Measurements from ENCODE around the gene FITM1. TPM values are rescaled to one million over a fixed set of nuclear protein-coding genes. Genes with fewer than 3 reads are reported as not detected.

Gene FITM1
- polyA plus RNA-seq, 1 donor from 2014 or later: 0.88 TPM

DNA sequence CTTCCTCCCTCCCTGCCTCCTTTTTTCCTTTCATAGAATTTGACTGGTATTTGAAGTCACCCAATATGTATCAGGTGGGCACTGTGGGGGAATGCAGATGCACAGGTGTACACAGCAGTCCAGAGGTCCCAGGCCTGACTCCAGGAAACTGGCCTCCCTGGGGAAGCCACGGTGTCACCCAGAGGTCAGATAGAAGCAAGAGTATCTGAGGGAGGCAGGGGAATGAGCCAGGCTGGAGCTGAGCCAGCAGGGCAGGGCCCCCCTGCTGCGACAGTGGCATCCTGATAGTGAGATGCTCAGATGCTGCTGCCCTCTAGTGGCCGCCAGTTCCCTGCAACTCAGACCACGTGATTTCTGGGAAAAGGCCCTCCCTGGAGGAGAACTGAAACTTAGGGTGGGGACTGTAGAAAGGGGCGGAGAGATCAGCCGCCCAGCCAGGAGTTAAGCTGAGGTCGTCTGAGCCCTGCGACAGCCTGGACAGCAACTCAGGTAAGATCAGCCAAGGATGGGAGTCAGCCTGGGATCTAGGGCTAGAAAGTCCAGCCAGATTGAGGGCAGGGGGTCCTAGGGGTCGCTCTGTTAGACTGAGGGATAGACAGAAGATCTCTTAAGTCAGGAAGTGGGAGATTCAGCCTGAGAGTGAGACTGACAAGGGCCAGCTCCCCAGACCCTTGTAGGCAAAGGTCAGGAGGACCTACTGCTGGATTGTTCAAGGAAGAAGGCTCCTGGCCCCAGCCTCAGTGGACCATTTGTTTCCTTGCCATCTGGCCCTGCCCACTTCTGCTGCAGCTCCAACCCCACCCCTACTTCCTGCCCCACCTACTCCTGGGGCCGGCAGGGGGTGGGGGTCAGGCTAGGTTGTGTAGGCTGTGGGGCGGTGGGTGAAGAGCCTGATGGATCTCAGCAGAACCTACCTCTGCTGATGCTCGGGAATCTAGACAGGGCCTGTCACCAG is 30.7 kb downstream of the FITM1 start, which contains the start of gene IRF9:
Gene IRF9, plus strand, starts transcription at position 416 of the 955 bp plus-strand sequence. CDS start 880 bp downstream, outside the sequence.
- H2AFZ ChIP-seq (ENCODE audit: low read depth, low read length): no peak within 1 kb of the TSS

DNA sequence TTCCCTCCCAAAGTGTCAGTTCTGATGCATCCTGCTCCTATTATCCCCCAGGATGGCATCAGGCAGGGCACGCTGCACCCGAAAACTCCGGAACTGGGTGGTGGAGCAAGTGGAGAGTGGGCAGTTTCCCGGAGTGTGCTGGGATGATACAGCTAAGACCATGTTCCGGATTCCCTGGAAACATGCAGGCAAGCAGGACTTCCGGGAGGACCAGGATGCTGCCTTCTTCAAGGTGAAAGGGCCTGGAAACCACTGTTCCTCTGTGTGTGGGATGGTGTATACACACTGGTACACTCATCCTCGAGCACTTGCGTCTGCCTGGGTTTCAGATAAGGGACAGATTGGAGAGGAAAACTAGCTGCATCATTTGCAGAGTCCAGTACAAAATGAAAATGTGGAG is 31.6 kb downstream of the FITM1 start:
- Histone ChIP-seq H4K20me1 (ENCODE audit: insufficient read depth) (no peaks in the 10 kb centered on the region), H3K4me2 (ENCODE audit: low read length) (no peak overlapping the region), H3K9me3 (ENCODE audit: low read length) (no peaks in the 10 kb centered on the region), H3K4me3 (ENCODE audit: low read length) (no peak overlapping the region), H3F3A (ENCODE audit: insufficient read depth, low read length, poor library complexity, severe bottlenecking) (no peaks in the 10 kb centered on the region), H3K9ac (ENCODE audit: low read length) (no peak overlapping the region), H2AFZ (ENCODE audit: low read depth, low read length) (no peak overlapping the region), H3K36me3 (ENCODE audit: insufficient read depth, low read length) (no peaks in the 10 kb centered on the region), H3K79me2 (replicated peaks; ENCODE audit: insufficient read depth, low read length) (no peaks in the 10 kb centered on the region), H3K27me3 (ENCODE audit: insufficient read depth, low read depth, low read length) (no peaks in the 10 kb centered on the region), H3K27ac (ENCODE audit: low read length) (no peak overlapping the region), H3K9me2 (ENCODE audit: insufficient read depth, low read length) (no peaks in the 10 kb centered on the region)
- TF ChIP-seq, protein P1, sequence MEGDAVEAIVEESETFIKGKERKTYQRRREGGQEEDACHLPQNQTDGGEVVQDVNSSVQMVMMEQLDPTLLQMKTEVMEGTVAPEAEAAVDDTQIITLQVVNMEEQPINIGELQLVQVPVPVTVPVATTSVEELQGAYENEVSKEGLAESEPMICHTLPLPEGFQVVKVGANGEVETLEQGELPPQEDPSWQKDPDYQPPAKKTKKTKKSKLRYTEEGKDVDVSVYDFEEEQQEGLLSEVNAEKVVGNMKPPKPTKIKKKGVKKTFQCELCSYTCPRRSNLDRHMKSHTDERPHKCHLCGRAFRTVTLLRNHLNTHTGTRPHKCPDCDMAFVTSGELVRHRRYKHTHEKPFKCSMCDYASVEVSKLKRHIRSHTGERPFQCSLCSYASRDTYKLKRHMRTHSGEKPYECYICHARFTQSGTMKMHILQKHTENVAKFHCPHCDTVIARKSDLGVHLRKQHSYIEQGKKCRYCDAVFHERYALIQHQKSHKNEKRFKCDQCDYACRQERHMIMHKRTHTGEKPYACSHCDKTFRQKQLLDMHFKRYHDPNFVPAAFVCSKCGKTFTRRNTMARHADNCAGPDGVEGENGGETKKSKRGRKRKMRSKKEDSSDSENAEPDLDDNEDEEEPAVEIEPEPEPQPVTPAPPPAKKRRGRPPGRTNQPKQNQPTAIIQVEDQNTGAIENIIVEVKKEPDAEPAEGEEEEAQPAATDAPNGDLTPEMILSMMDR (IDR thresholded peaks at IDR 0.05; ENCODE audit: poor library complexity, severe bottlenecking): no peak
- TF ChIP-seq EP300 (conservative IDR thresholded peaks at IDR 0.05; ENCODE audit: poor library complexity, severe bottlenecking) (no peak), EZH2 (IDR thresholded peaks at IDR 0.05; ENCODE audit: borderline replicate concordance, insufficient read depth, low read length, poor library complexity, severe bottlenecking) (no peak), MXI1 (conservative IDR thresholded peaks at IDR 0.05; ENCODE audit: poor library complexity, severe bottlenecking) (no peak), RAD21 (conservative IDR thresholded peaks at IDR 0.05) (no peak), SMC3 (conservative IDR thresholded peaks at IDR 0.05; ENCODE audit: poor library complexity) (no peak), POLR2AphosphoS5 (IDR thresholded peaks at IDR 0.05) (no peak)
- TF ChIP-seq, protein P2, sequence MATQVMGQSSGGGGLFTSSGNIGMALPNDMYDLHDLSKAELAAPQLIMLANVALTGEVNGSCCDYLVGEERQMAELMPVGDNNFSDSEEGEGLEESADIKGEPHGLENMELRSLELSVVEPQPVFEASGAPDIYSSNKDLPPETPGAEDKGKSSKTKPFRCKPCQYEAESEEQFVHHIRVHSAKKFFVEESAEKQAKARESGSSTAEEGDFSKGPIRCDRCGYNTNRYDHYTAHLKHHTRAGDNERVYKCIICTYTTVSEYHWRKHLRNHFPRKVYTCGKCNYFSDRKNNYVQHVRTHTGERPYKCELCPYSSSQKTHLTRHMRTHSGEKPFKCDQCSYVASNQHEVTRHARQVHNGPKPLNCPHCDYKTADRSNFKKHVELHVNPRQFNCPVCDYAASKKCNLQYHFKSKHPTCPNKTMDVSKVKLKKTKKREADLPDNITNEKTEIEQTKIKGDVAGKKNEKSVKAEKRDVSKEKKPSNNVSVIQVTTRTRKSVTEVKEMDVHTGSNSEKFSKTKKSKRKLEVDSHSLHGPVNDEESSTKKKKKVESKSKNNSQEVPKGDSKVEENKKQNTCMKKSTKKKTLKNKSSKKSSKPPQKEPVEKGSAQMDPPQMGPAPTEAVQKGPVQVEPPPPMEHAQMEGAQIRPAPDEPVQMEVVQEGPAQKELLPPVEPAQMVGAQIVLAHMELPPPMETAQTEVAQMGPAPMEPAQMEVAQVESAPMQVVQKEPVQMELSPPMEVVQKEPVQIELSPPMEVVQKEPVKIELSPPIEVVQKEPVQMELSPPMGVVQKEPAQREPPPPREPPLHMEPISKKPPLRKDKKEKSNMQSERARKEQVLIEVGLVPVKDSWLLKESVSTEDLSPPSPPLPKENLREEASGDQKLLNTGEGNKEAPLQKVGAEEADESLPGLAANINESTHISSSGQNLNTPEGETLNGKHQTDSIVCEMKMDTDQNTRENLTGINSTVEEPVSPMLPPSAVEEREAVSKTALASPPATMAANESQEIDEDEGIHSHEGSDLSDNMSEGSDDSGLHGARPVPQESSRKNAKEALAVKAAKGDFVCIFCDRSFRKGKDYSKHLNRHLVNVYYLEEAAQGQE (IDR thresholded peaks at IDR 0.05; ENCODE audit: borderline replicate concordance): no peak

More for the DNA sequence above, 30.7 kb downstream of the FITM1 start, which contains the start of gene IRF9:
- Histone ChIP-seq H3K36me3 (ENCODE audit: insufficient read depth, low read length) (no peaks in the 10 kb centered on the region), H3K27me3 (ENCODE audit: insufficient read depth, low read depth, low read length) (no peaks in the 10 kb centered on the region), H3K9me3 (ENCODE audit: low read length) (no peaks in the 10 kb centered on the region), H3K27ac (ENCODE audit: low read length) (no peak within 1 kb of the TSS), H3K9ac (ENCODE audit: low read length) (peak within 1 kb of the TSS; percentile 34), H4K20me1 (ENCODE audit: insufficient read depth) (no peaks in the 10 kb centered on the region), H3K79me2 (replicated peaks; ENCODE audit: insufficient read depth, low read length) (no peaks in the 10 kb centered on the region), H3K9me2 (ENCODE audit: insufficient read depth, low read length) (no peaks in the 10 kb centered on the region), H3K4me3 (ENCODE audit: low read length) (no peak within 1 kb of the TSS), H3F3A (ENCODE audit: insufficient read depth, low read length, poor library complexity, severe bottlenecking) (no peaks in the 10 kb centered on the region), H3K4me2 (ENCODE audit: low read length) (no peak within 1 kb of the TSS)
- TF ChIP-seq RAD21 (conservative IDR thresholded peaks at IDR 0.05): peak; percentile 83
- TF ChIP-seq MXI1 (conservative IDR thresholded peaks at IDR 0.05; ENCODE audit: poor library complexity, severe bottlenecking): peak; percentile 53
- TF ChIP-seq POLR2AphosphoS5 (IDR thresholded peaks at IDR 0.05): no peak
- TF ChIP-seq TAF1 (IDR thresholded peaks at IDR 0.05; ENCODE audit: low read depth): no peak
- TF ChIP-seq, protein P1 (IDR thresholded peaks at IDR 0.05; ENCODE audit: poor library complexity, severe bottlenecking): peak; percentile 97
- peak; percentile 43 for TF ChIP-seq EP300 (conservative IDR thresholded peaks at IDR 0.05; ENCODE audit: poor library complexity, severe bottlenecking)
- no peak for TF ChIP-seq EZH2 (IDR thresholded peaks at IDR 0.05; ENCODE audit: borderline replicate concordance, insufficient read depth, low read length, poor library complexity, severe bottlenecking)
- TF ChIP-seq SMC3 (conservative IDR thresholded peaks at IDR 0.05; ENCODE audit: poor library complexity): peak; percentile 92
- TF ChIP-seq, protein P2 (IDR thresholded peaks at IDR 0.05; ENCODE audit: borderline replicate concordance): no peak

Measured in neural cell (in vitro differentiated cells).